Suprapubic skin (tissue), 4 donors: ENCODE results near the gene MRPS14. TPM values are rescaled to one million over a fixed set of nuclear protein-coding genes. Genes with fewer than 3 reads are reported as not detected.

Experiments
- DNase-seq, 2 donors: peaks; one replicate each; pipeline ENCODE4 v3.0.0-alpha.2; 2019; ENCODE audit warnings: low spot score in 2 of 2
- H3K27ac ChIP-seq: fragments of 200-600 bp; sonication (generic); one replicate; pipeline ENCODE4 v1.5.1; 2019
- H3K27me3 ChIP-seq: fragments of 200-600 bp; sonication (generic); one replicate; pipeline ENCODE4 v1.5.1; 2019
- H3K36me3 ChIP-seq: fragments of 200-600 bp; sonication (generic); one replicate; pipeline ENCODE4 v1.5.1; 2019
- H3K4me1 ChIP-seq: fragments of 200-600 bp; sonication (generic); one replicate; pipeline ENCODE4 v1.5.1; 2019
- H3K4me3 ChIP-seq: fragments of 200-600 bp; sonication (generic); one replicate; pipeline ENCODE4 v1.5.1; 2019; ENCODE audit warnings: mild to moderate bottlenecking
- H3K9me3 ChIP-seq: fragments of 200-600 bp; sonication (generic); one replicate; pipeline ENCODE4 v1.5.1; 2019
- CTCF ChIP-seq, 2 donors: fragments of 200-600 bp in 1 of 2; fragments of 450-650 bp in 1 of 2; sonication (generic) in 1 of 2; IDR thresholded peaks; one replicate each; pipeline ENCODE4 v1.5.1; 2016 to 2019; ENCODE audit warnings: antibody characterized with exemption in 2 of 2, mild to moderate bottlenecking in 1 of 2, moderate library complexity in 1 of 2
- EP300 ChIP-seq: sonication (generic); formaldehyde crosslinking; IDR thresholded peaks from one replicate; pipeline ENCODE4 v1.6.1; 2017; ENCODE audit warnings: antibody characterized with exemption
- POLR2A ChIP-seq, 2 donors: fragments of 450-650 bp; IDR thresholded peaks; one replicate each; pipeline ENCODE4 v1.6.1; 2017; ENCODE audit warnings: antibody characterized with exemption in 2 of 2, mild to moderate bottlenecking in 2 of 2, moderate library complexity in 2 of 2
- POLR2AphosphoS5 ChIP-seq, 3 donors: sonication (generic); formaldehyde crosslinking; IDR thresholded peaks; one replicate each; pipeline ENCODE4 v1.6.1; 2017; ENCODE audit warnings: antibody characterized with exemption in 3 of 3
- WGBS: methylation state at CpG from one replicate; pipeline ENCODE4 v1.1.5; 2018; 5-methylcytosine and 5-hydroxymethylcytosine counted together
- total RNA-seq, 4 donors: library from RNA; depleted of rRNA; stranded (reverse); fragments of >200 nt; gene quantifications; one replicate each; pipeline ENCODE4 v1.1.0, GENCODE V29; 2016

The MRPS14 gene
- total RNA-seq, 4 donors from 2014 or later, result 12.7 to 22.9 (median 17.9) TPM

- Histone ChIP-seq H3K4me1 (peaks cover 24% of the 10 kb centered on the region), H3K4me3 (no peak overlapping the region), H3K9me3 (no peaks in the 10 kb centered on the region), H3K27ac (no peak overlapping the region), H3K27me3 (no peaks in the 10 kb centered on the region), H3K36me3 (peaks cover 41% of the 10 kb centered on the region)
- no peak for DNase-seq
- WGBS, result 87% methylated on average over 8 of the region's 8 CpGs
- TF ChIP-seq POLR2A (IDR thresholded peaks at IDR 0.05) (no peak), POLR2AphosphoS5 (IDR thresholded peaks at IDR 0.05) (no peak)
Observed at GRCh38 chr1:175005085-175005783, 18.0 kb downstream of the MRPS14 start.

- TF ChIP-seq POLR2A (IDR thresholded peaks at IDR 0.05) (no peak), POLR2AphosphoS5 (IDR thresholded peaks at IDR 0.05) (no peak), EP300 (no peak), CTCF (IDR thresholded peaks at IDR 0.05) (no peak)
- Histone ChIP-seq H3K27me3 (no peaks in the 10 kb centered on the region), H3K9me3 (no peaks in the 10 kb centered on the region), H3K27ac (no peak overlapping the region), H3K4me1 (peaks cover 29% of the 10 kb centered on the region), H3K4me3 (no peak overlapping the region), H3K36me3 (peaks cover 27% of the 10 kb centered on the region)
- no peak for DNase-seq
- 60% methylated on average over 2 of the region's 2 CpGs for whole genome bisulfite sequencing
Observed at GRCh38 chr1:175003521-175003920, 19.7 kb downstream of the MRPS14 start.

GRCh38 chr1:175002910-175003517 is 20.2 kb downstream of the MRPS14 start:
- Histone ChIP-seq H3K36me3 (peaks cover 23% of the 10 kb centered on the region), H3K4me3 (peak overlapping the region; percentile 16), H3K27me3 (no peaks in the 10 kb centered on the region), H3K9me3 (no peaks in the 10 kb centered on the region), H3K4me1 (peaks cover 32% of the 10 kb centered on the region), H3K27ac (no peak overlapping the region)
- TF ChIP-seq CTCF (IDR thresholded peaks at IDR 0.05) (no peak), POLR2AphosphoS5 (IDR thresholded peaks at IDR 0.05) (no peak), POLR2A (IDR thresholded peaks at IDR 0.05) (no peak), EP300 (no peak)
- 77% methylated on average over 17 of the region's 17 CpGs for WGBS
- no peak for DNase-seq

- TF ChIP-seq POLR2AphosphoS5 (IDR thresholded peaks at IDR 0.05), result no peak
- TF ChIP-seq POLR2A (IDR thresholded peaks at IDR 0.05), result no peak
- TF ChIP-seq CTCF (IDR thresholded peaks at IDR 0.05), result no peak
- no peak for TF ChIP-seq EP300
- 2% methylated on average over 5 of the region's 5 CpGs for WGBS
- DNase-seq, result no peak
- peak overlapping the region; percentile 76 for H3K4me3 ChIP-seq
- H3K27ac ChIP-seq, result no peak overlapping the region
- peaks cover 32% of the 10 kb centered on the region for H3K4me1 ChIP-seq
- H3K9me3 ChIP-seq, result no peaks in the 10 kb centered on the region
- no peaks in the 10 kb centered on the region for H3K27me3 ChIP-seq
- H3K36me3 ChIP-seq, result peaks cover 1% of the 10 kb centered on the region
Observed at GRCh38 chr1:175000697-175001187, 22.5 kb downstream of the MRPS14 start.

GRCh38 chr1:174999936-175000696 is 23.1 kb downstream of the MRPS14 start, which contains the start of gene CACYBP:
Gene CACYBP (plus strand): TSS chr1:174999947. CDS start chr1:175000181, 234 bp downstream.
- H3K9me3 ChIP-seq, result no peaks in the 10 kb centered on the region
- H3K4me3 ChIP-seq, result peak within 1 kb of the TSS; percentile 76
- peak within 1 kb of the TSS; percentile 95 for H3K27ac ChIP-seq
- no peaks in the 10 kb centered on the region for H3K36me3 ChIP-seq
- peak in 2 of 3 donors; percentile 12 to 76 for TF ChIP-seq POLR2AphosphoS5 (IDR thresholded peaks at IDR 0.05)
- TF ChIP-seq CTCF (IDR thresholded peaks at IDR 0.05), result no peak
- under 1% methylated on average over 62 of the region's 71 CpGs for WGBS
- peak in 1 of 2 donors; percentile 81 for DNase-seq
- H3K27me3 ChIP-seq, result no peaks in the 10 kb centered on the region
- peaks cover 32% of the 10 kb centered on the region for H3K4me1 ChIP-seq
